ENCODE data around the gene SIRT2.
A peak's percentile ranks its signal among the peaks of the same experiment; 100 is the strongest.

SIRT2 gene

GRCh38 chr19:38839816-38840582 lies 59.4 kb downstream of the SIRT2 start:
- Histone ChIP-seq H3K36me3 (ENCODE audit: control insufficient read depth in 1 of 2, insufficient read depth in 2 of 2, low read depth in 1 of 2, low read length in 2 of 2) (peaks cover 95 to 96% of the 10 kb centered on the region in 2 experiments), H2BK15ac (ENCODE audit: low read depth, poor library complexity, severe bottlenecking) (no peak overlapping the region), H3K9me3 (ENCODE audit: control insufficient read depth, low read length) (no peaks in the 10 kb centered on the region), H2AK5ac (ENCODE audit: low read length, severe bottlenecking) (no peak overlapping the region), H2BK120ac (ENCODE audit: low read depth, low read length) (no peak overlapping the region), H3K4me1 (ENCODE audit: control insufficient read depth, insufficient read depth, low read depth, low read length) (peaks cover 8% of the 10 kb centered on the region), H3K4me3 (ENCODE audit: insufficient read depth in 1 of 2, low read depth in 1 of 2, low read length in 2 of 2) (no peak overlapping the region), H3K18ac (ENCODE audit: low read depth in 1 of 2, low read length in 2 of 2) (no peak overlapping the region), H2AFZ (ENCODE audit: low read depth, low read length) (no peak overlapping the region), H3K4ac (ENCODE audit: low read depth in 1 of 2, low read length in 2 of 2) (no peak overlapping the region), H3K14ac (ENCODE audit: low read length in 2 of 2) (no peak overlapping the region), H3K27ac (ENCODE audit: low read length, poor library complexity, severe bottlenecking) (no peak overlapping the region), H3K4me2 (ENCODE audit: low read length, poor library complexity, severe bottlenecking) (no peak overlapping the region), H3K9ac (ENCODE audit: low read length) (peak overlapping the region; percentile 34), H3K23ac (ENCODE audit: low read length in 2 of 2) (no peak overlapping the region), H4K8ac (ENCODE audit: low read length) (no peak overlapping the region), H2BK5ac (ENCODE audit: low read depth, low read length, poor library complexity, severe bottlenecking) (no peak overlapping the region), H3K79me1 (replicated peaks; ENCODE audit: low read length, poor library complexity, severe bottlenecking) (peaks cover 16% of the 10 kb centered on the region), H4K91ac (ENCODE audit: low read length) (no peak overlapping the region), H2BK12ac (ENCODE audit: low read length in 2 of 2) (no peak overlapping the region), H3K27me3 (ENCODE audit: control insufficient read depth in 1 of 2, insufficient read depth in 1 of 2, low read length in 2 of 2) (no peaks in the 10 kb centered on the region)
- 94% methylated on average over 23 of the region's 28 CpGs for WGBS
- DNase-seq: no peak

DNA sequence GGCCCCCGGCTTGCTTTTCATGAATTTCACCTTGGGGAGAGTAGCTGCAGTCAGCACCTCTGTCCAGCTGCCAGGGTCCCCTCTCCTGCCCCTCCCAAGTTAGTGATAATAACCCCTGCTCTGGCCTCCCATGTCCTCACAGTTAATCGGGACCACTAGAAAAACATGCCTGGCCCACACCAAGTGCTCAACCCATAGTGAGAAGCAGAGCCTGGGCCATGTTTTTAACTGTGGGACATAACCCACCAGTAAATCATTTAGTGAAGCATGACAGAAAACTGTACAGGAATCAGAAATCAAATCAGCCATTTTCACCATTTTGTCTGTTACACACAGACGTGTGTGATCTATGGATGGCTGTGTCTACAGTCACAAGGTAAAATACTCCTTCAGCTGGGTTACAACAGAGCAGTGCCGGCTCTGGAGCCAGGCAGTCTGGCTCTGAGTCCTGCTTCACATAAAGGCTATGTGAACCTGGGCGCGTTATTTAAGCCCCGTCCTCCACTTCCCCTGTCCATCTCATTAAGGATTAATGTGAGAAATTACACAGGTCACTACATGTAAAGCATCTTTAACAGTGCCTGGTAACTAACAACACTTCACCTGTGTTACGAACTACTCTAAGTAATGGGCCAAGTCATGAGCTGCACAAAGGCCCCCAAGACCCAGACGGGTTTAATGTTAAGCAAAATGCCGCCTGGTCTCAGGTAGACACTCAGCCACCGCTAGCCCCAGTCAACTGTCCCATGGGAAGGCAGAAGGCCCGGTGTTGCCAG lies 60.2 kb downstream of the SIRT2 start:
- Histone ChIP-seq H3K9me3 (ENCODE audit: control insufficient read depth, low read length) (no peaks in the 10 kb centered on the region), H3K9ac (ENCODE audit: low read length) (peak overlapping the region; percentile 34), H3K4me3 (ENCODE audit: insufficient read depth in 1 of 2, low read depth in 1 of 2, low read length in 2 of 2) (no peak overlapping the region), H3K4me1 (ENCODE audit: control insufficient read depth, insufficient read depth, low read depth, low read length) (peaks cover 8% of the 10 kb centered on the region), H2BK5ac (ENCODE audit: low read depth, low read length, poor library complexity, severe bottlenecking) (no peak overlapping the region), H4K91ac (ENCODE audit: low read length) (no peak overlapping the region), H3K23ac (ENCODE audit: low read length in 2 of 2) (no peak overlapping the region), H3K14ac (ENCODE audit: low read length in 2 of 2) (no peak overlapping the region), H3K79me1 (replicated peaks; ENCODE audit: low read length, poor library complexity, severe bottlenecking) (peaks cover 13% of the 10 kb centered on the region), H2BK15ac (ENCODE audit: low read depth, poor library complexity, severe bottlenecking) (no peak overlapping the region), H2AFZ (ENCODE audit: low read depth, low read length) (no peak overlapping the region), H4K8ac (ENCODE audit: low read length) (no peak overlapping the region), H3K18ac (ENCODE audit: low read depth in 1 of 2, low read length in 2 of 2) (no peak overlapping the region), H3K36me3 (ENCODE audit: control insufficient read depth in 1 of 2, insufficient read depth in 2 of 2, low read depth in 1 of 2, low read length in 2 of 2) (peaks cover 88 to 92% of the 10 kb centered on the region in 2 experiments), H2AK5ac (ENCODE audit: low read length, severe bottlenecking) (no peak overlapping the region), H3K27me3 (ENCODE audit: control insufficient read depth in 1 of 2, insufficient read depth in 1 of 2, low read length in 2 of 2) (no peaks in the 10 kb centered on the region), H3K27ac (ENCODE audit: low read length, poor library complexity, severe bottlenecking) (no peak overlapping the region), H3K4ac (ENCODE audit: low read depth in 1 of 2, low read length in 2 of 2) (no peak overlapping the region), H2BK120ac (ENCODE audit: low read depth, low read length) (no peak overlapping the region), H2BK12ac (ENCODE audit: low read length in 2 of 2) (no peak overlapping the region), H3K4me2 (ENCODE audit: low read length, poor library complexity, severe bottlenecking) (no peak overlapping the region)
- no peak for DNase-seq
- WGBS: 98% methylated on average over 11 of the region's 12 CpGs

- Histone ChIP-seq H3K9me3 (ENCODE audit: control insufficient read depth, low read length) (no peaks in the 10 kb centered on the region), H3K4me3 (ENCODE audit: insufficient read depth in 1 of 2, low read depth in 1 of 2, low read length in 2 of 2) (no peak overlapping the region), H3K14ac (ENCODE audit: low read length in 2 of 2) (no peak overlapping the region), H3K36me3 (ENCODE audit: control insufficient read depth in 1 of 2, insufficient read depth in 2 of 2, low read depth in 1 of 2, low read length in 2 of 2) (peaks cover 80 to 84% of the 10 kb centered on the region in 2 experiments), H2BK12ac (ENCODE audit: low read length in 2 of 2) (no peak overlapping the region), H2BK15ac (ENCODE audit: low read depth, poor library complexity, severe bottlenecking) (no peak overlapping the region), H4K91ac (ENCODE audit: low read length) (no peak overlapping the region), H3K23ac (ENCODE audit: low read length in 2 of 2) (no peak overlapping the region), H3K4me1 (ENCODE audit: control insufficient read depth, insufficient read depth, low read depth, low read length) (peaks cover 8% of the 10 kb centered on the region), H3K79me1 (replicated peaks; ENCODE audit: low read length, poor library complexity, severe bottlenecking) (peaks cover 13% of the 10 kb centered on the region), H3K9ac (ENCODE audit: low read length) (peak overlapping the region; percentile 8), H2AFZ (ENCODE audit: low read depth, low read length) (no peak overlapping the region), H3K27ac (ENCODE audit: low read length, poor library complexity, severe bottlenecking) (peak overlapping the region; percentile 9), H2AK5ac (ENCODE audit: low read length, severe bottlenecking) (no peak overlapping the region), H4K8ac (ENCODE audit: low read length) (peak overlapping the region; percentile 67), H3K4ac (ENCODE audit: low read depth in 1 of 2, low read length in 2 of 2) (no peak overlapping the region), H3K18ac (ENCODE audit: low read depth in 1 of 2, low read length in 2 of 2) (no peak overlapping the region), H2BK120ac (ENCODE audit: low read depth, low read length) (no peak overlapping the region), H3K27me3 (ENCODE audit: control insufficient read depth in 1 of 2, insufficient read depth in 1 of 2, low read length in 2 of 2) (no peaks in the 10 kb centered on the region), H2BK5ac (ENCODE audit: low read depth, low read length, poor library complexity, severe bottlenecking) (no peak overlapping the region), H3K4me2 (ENCODE audit: low read length, poor library complexity, severe bottlenecking) (no peak overlapping the region)
- no peak for DNase-seq
- 90% methylated on average over 19 of the region's 19 CpGs for WGBS
Observed at GRCh38 chr19:38838208-38838985, 61.0 kb downstream of the SIRT2 start.

Data from mesenchymal stem cell (in vitro differentiated cells and primary cell).